Ovary (tissue), 9 donors: ENCODE measurements around the gene PLXNA4. TPM values are rescaled to one million over a fixed set of nuclear protein-coding genes. Genes with fewer than 3 reads are reported as not detected.

Experiments
- DNase-seq, 5 donors: peaks; one replicate each; pipeline ENCODE4 v3.0.0-alpha.2; 2019 to 2020
- H3K27ac ChIP-seq, 2 donors: fragments of 200-600 bp; one replicate each; pipeline versions ENCODE4 v1.5.1 to v1.8.0; 2019 to 2022
- H3K27me3 ChIP-seq: fragments of 200-600 bp; one replicate; pipeline ENCODE4 v1.8.0; 2022
- H3K36me3 ChIP-seq: fragments of 200-600 bp; sonication (generic); one replicate; pipeline ENCODE4 v1.5.1; 2019
- H3K4me1 ChIP-seq: one replicate; pipeline ENCODE4 v1.8.1; 2013; ENCODE audit warnings: mild to moderate bottlenecking, moderate library complexity; ENCODE audit not compliant: insufficient read depth
- H3K4me3 ChIP-seq: fragments of 200-600 bp; sonication (generic); one replicate; pipeline ENCODE4 v1.5.1; 2017
- H3K9me3 ChIP-seq, 2 donors: fragments of 200-600 bp in 1 of 2; sonication (generic) in 1 of 2; one replicate each; pipeline versions ENCODE4 v1.5.1 to v1.8.1; 2013 to 2019; ENCODE audit warnings: mild to moderate bottlenecking in 1 of 2, moderate library complexity in 1 of 2
- EP300 ChIP-seq: sonication (generic); formaldehyde crosslinking; IDR thresholded peaks from one replicate; pipeline ENCODE4 v1.6.1; 2017; ENCODE audit warnings: antibody characterized with exemption
- POLR2A ChIP-seq: fragments of 450-650 bp; IDR thresholded peaks from one replicate; pipeline ENCODE4 v1.6.1; 2017; ENCODE audit warnings: antibody characterized with exemption, mild to moderate bottlenecking, moderate library complexity
- WGBS, 3 donors: extraction: QIAGEN DNeasy Blood & Tissue Kit in 1 of 3; methylation state at CpG; one replicate each; pipeline versions ENCODE4 v1.1.5 to v1.1.7; 2013 to 2017; 5-methylcytosine and 5-hydroxymethylcytosine counted together
- intact Hi-C, 4 donors: fragments of 100-400 bp; cut with DNase I; formaldehyde crosslinking; loops; one replicate each; pipeline versions ENCODE4 v1.11.0 to v1.15.1; 2022 to 2023
- polyA plus RNA-seq, 2 donors: library from polyadenylated mRNA; stranded (reverse); fragments of 200-250 nt in 1 of 2; fragments of 350-450 nt in 1 of 2; fragmentation: Illumina TruSeq in 1 of 2; extraction: RNeasy Lipid Tissue Mini Kit (QIAGEN cat#74804) in 1 of 2; gene quantifications; one replicate each; pipeline ENCODE4 v1.2.3, GENCODE V29; 2013 to 2014
- total RNA-seq, 7 donors: library from RNA; depleted of rRNA in 2 of 7; stranded (reverse); fragments of >200 nt in 2 of 7; fragmentation: NEBNext Ultra II Directional in 3 of 7; extraction: Animal tissue kit (Norgen Biotek cat#: 25700) in 3 of 7; gene quantifications; one replicate each; pipeline versions ENCODE4 v1.1.0 to v1.2.4, GENCODE V29; 2016 to 2023
- TF ChIP-seq, protein P1 (sequence below), 3 donors: fragments of 450-650 bp in 2 of 3; fragments of 200-600 bp in 1 of 3; IDR thresholded peaks; one replicate each; pipeline versions ENCODE4 v1.5.1 to v1.8.0; 2016 to 2022; ENCODE audit warnings: antibody characterized with exemption in 3 of 3, mild to moderate bottlenecking in 1 of 3
- donor health status: DM: no; HTN: no; CAD: no; lungs with moderate emphysema.
- donor health status: DM: no; HTN: no; CAD: no.
- donor health status: Bipolar disorder and iron deficiency.
- donor health status: DM: yes; HTN: yes; CAD: no.
- donor health status: DM: no; HTN: no; CAD: no.
- donor health status: DM: yes; HTN: yes; CAD: no.

The PLXNA4 gene
- total and polyA plus RNA-seq, 9 donors = 5.1 to 39.9 (median 11.4) TPM

- TF ChIP-seq, protein P1, sequence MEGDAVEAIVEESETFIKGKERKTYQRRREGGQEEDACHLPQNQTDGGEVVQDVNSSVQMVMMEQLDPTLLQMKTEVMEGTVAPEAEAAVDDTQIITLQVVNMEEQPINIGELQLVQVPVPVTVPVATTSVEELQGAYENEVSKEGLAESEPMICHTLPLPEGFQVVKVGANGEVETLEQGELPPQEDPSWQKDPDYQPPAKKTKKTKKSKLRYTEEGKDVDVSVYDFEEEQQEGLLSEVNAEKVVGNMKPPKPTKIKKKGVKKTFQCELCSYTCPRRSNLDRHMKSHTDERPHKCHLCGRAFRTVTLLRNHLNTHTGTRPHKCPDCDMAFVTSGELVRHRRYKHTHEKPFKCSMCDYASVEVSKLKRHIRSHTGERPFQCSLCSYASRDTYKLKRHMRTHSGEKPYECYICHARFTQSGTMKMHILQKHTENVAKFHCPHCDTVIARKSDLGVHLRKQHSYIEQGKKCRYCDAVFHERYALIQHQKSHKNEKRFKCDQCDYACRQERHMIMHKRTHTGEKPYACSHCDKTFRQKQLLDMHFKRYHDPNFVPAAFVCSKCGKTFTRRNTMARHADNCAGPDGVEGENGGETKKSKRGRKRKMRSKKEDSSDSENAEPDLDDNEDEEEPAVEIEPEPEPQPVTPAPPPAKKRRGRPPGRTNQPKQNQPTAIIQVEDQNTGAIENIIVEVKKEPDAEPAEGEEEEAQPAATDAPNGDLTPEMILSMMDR (IDR thresholded peaks at IDR 0.05) = no peak
- TF ChIP-seq EP300 (no peak), POLR2A (no peak)
- intact Hi-C loops = no loop called here
- 72 to 78% (median 72%) methylated on average over 5 of the region's 5 CpGs for WGBS, 3 donors
- DNase-seq = no peak
- H3K36me3 ChIP-seq = no peaks in the 10 kb centered on the region
- no peaks in the 10 kb centered on the region for H3K9me3 ChIP-seq
- no peak overlapping the region for H3K4me3 ChIP-seq
- no peak overlapping the region for H3K27ac ChIP-seq
- no peaks in the 10 kb centered on the region for H3K4me1 ChIP-seq
- H3K27me3 ChIP-seq = no peaks in the 10 kb centered on the region
These were observed 239.5 kb downstream of the PLXNA4 start for GRCh38 chr7:132336797-132337196.

DNA sequence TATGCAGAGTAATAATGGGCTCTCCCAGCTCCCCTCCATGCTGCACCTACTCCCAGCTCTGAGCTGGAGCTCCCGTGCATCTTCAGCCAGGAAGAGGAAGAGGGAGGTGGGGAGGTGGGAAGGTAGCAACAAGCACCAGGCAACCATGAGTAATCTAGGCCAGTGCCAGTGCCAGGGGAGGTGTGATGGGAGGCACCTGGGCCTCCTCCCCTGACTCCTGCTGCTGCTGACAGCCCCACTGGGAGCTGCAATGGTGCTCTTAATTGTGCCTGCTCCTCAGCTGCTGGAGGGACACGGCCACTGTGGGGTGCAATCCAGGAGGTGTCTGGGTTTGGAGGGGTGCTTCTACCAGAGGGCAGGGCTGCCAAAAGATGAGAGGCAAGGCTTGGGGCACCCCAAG is 243.0 kb downstream of the PLXNA4 start:
- H3K9me3 ChIP-seq = no peaks in the 10 kb centered on the region
- 75 to 78% (median 75%) methylated on average over 2 of the region's 2 CpGs for WGBS, 3 donors
- no peak overlapping the region for H3K27ac ChIP-seq
- no peak overlapping the region for H3K4me3 ChIP-seq
- no peak for DNase-seq
- no peaks in the 10 kb centered on the region for H3K27me3 ChIP-seq
- TF ChIP-seq POLR2A (no peak), EP300 (no peak)
- TF ChIP-seq, protein P1 (IDR thresholded peaks at IDR 0.05) = no peak
- intact Hi-C loops = no loop called here
- no peaks in the 10 kb centered on the region for H3K4me1 ChIP-seq
- H3K36me3 ChIP-seq = no peaks in the 10 kb centered on the region

- no peak overlapping the region for H3K27ac ChIP-seq
- TF ChIP-seq POLR2A = no peak
- TF ChIP-seq, protein P1 (IDR thresholded peaks at IDR 0.05) = no peak
- no peak for TF ChIP-seq EP300
- H3K27me3 ChIP-seq = no peaks in the 10 kb centered on the region
- no peak for DNase-seq
- H3K4me1 ChIP-seq = no peaks in the 10 kb centered on the region
- H3K36me3 ChIP-seq = no peaks in the 10 kb centered on the region
- intact Hi-C loops = loop anchor here in 1 of 4 donors (10.0 kb wide), 1 partner anchor 176 kb away; no protein-coding TSS in a partner anchor
- no peaks in the 10 kb centered on the region for H3K9me3 ChIP-seq
- H3K4me3 ChIP-seq = no peak overlapping the region
- WGBS, 3 donors = 93 to 95% (median 94%) methylated on average over 5 of the region's 5 CpGs
These were observed 247.5 kb downstream of the PLXNA4 start for GRCh38 chr7:132328760-132329159.

DNA sequence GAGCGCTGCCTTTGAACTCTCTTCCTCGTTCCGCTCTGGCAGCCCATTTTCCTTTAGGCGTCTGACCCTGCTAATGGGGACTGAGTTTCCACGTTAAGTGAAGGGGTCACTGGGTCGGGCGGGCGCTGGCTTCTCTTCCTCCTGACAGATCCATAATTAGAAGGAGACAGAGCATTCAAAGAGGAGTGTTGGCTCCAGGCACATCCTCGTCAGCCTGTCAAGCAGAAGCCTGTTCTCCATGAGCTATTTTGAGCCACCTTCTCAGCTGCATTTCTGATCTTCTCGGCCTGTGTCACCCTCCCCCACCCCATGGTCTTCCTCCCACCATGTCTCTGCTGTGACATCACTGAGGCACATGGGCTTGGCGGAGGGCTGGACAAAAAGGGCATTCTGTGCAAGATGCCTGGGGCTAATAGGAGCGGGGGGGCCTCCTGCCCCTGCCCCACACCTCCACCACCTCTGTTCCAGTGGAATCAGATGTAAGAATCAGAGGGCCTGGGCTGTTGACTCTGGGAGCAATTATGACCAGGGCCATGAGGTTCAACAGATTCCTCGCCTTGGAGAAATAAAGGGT is 248.1 kb downstream of the PLXNA4 start:
- 86 to 87% (median 86%) methylated on average over 13 of the region's 13 CpGs for WGBS, 3 donors

More for the DNA sequence above, 248.1 kb downstream of the PLXNA4 start:
- no peak for DNase-seq
- H3K9me3 ChIP-seq = no peaks in the 10 kb centered on the region
- no peaks in the 10 kb centered on the region for H3K27me3 ChIP-seq
- H3K4me1 ChIP-seq = no peaks in the 10 kb centered on the region
- no peak overlapping the region for H3K27ac ChIP-seq
- TF ChIP-seq, protein P1 (IDR thresholded peaks at IDR 0.05) = no peak
- TF ChIP-seq EP300 (no peak), POLR2A (no peak)
- intact Hi-C loops = loop anchor here in 1 of 4 donors (10.0 kb wide), 1 partner anchor 177 kb away; no protein-coding TSS in a partner anchor
- H3K4me3 ChIP-seq = no peak overlapping the region
- H3K36me3 ChIP-seq = no peaks in the 10 kb centered on the region
